OCI-LY3 (cell line): ENCODE measurements around the gene BCL7A.

ENCODE experiments used
- EZH2phosphoT487 ChIP-seq: fragments of 200-600 bp; shearing (Covaris generic); IDR thresholded peaks from 2 replicates; pipeline ENCODE4 v1.6.1; 2018; ENCODE audit warnings: antibody characterized with exemption, mixed run types, low read depth
- TF ChIP-seq, protein P1 (sequence below): fragments of 200-600, 300-600 bp; sonication (generic); IDR thresholded peaks from 2 replicates; pipeline ENCODE4 v1.5.1; 2014; ENCODE audit warnings: antibody characterized with exemption, low read length, low read depth

GRCh38 chr12:122081697-122082221, 60.1 kb downstream of the BCL7A start:
- TF ChIP-seq EZH2phosphoT487: no peak
- TF ChIP-seq, protein P1, sequence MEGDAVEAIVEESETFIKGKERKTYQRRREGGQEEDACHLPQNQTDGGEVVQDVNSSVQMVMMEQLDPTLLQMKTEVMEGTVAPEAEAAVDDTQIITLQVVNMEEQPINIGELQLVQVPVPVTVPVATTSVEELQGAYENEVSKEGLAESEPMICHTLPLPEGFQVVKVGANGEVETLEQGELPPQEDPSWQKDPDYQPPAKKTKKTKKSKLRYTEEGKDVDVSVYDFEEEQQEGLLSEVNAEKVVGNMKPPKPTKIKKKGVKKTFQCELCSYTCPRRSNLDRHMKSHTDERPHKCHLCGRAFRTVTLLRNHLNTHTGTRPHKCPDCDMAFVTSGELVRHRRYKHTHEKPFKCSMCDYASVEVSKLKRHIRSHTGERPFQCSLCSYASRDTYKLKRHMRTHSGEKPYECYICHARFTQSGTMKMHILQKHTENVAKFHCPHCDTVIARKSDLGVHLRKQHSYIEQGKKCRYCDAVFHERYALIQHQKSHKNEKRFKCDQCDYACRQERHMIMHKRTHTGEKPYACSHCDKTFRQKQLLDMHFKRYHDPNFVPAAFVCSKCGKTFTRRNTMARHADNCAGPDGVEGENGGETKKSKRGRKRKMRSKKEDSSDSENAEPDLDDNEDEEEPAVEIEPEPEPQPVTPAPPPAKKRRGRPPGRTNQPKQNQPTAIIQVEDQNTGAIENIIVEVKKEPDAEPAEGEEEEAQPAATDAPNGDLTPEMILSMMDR: no peak
